PC-9 (cell line): ENCODE results near the gene CLPTM1L. TPM values are rescaled to one million over a fixed set of nuclear protein-coding genes. Genes with fewer than 3 reads are reported as not detected.

Experiments
- BruUV-seq: library from RNA; stranded (reverse); fragments of 400-500 nt; replicated peaks from 2 replicates; lab custom pipeline; 2021; lab: Mats Ljungman, UMichigan
- CTCF ChIA-PET: fragments of 300-600 bp; sonication (Branson Sonifier 250); formaldehyde crosslinking; loops from one replicate; lab custom pipeline; 2022; ENCODE audit warnings: antibody characterized with exemption; lab: Charles Lee
- POLR2A ChIA-PET: fragments of 300-600 bp; sonication (Branson Sonifier 250); formaldehyde crosslinking; loops from one replicate; lab custom pipeline; 2022; ENCODE audit warnings: antibody characterized with exemption; ENCODE audit not compliant: unreplicated experiment; lab: Charles Lee
- DNase-seq, 2 experiments: peaks; one replicate each; pipeline versions ENCODE4 v3.0.0 to v3.0.0-alpha.2; 2015 to 2022; ENCODE audit warnings: mixed read lengths in 1 of 2
- H2AFZ ChIP-seq: fragments of 200-600 bp; sonication (generic); 2 replicates; pipeline ENCODE4 v1.8.1; 2017; ENCODE audit warnings: antibody characterized with exemption
- H3F3A ChIP-seq: fragments of 200-600 bp; sonication (generic); 2 replicates; pipeline ENCODE4 v1.8.1; 2017; ENCODE audit warnings: antibody characterized with exemption, mild to moderate bottlenecking, low read depth; ENCODE audit not compliant: insufficient read depth
- H3K27ac ChIP-seq: fragments of 200-600 bp; sonication (generic); 2 replicates; pipeline ENCODE4 v1.6.1; 2016; ENCODE audit warnings: mixed run types
- H3K27me3 ChIP-seq: fragments of 200-600 bp; sonication (generic); 2 replicates; pipeline ENCODE4 v1.6.1; 2016; ENCODE audit warnings: low read depth, mixed run types; ENCODE audit not compliant: insufficient read depth
- H3K36me3 ChIP-seq: fragments of 200-600 bp; sonication (generic); 2 replicates; pipeline ENCODE4 v1.6.1; 2016; ENCODE audit warnings: low read depth, mixed run types
- H3K4me1 ChIP-seq: fragments of 200-600 bp; sonication (generic); replicated peaks from 2 replicates; pipeline ENCODE4 v1.6.1; 2016; ENCODE audit warnings: mixed run types; ENCODE audit not compliant: insufficient read depth
- H3K4me2 ChIP-seq: fragments of 200-600 bp; sonication (generic); 2 replicates; pipeline ENCODE4 v1.6.1; 2017; ENCODE audit warnings: mixed run types
- H3K4me3 ChIP-seq: fragments of 200-600 bp; sonication (generic); 2 replicates; pipeline ENCODE4 v1.6.1; 2016; ENCODE audit warnings: mixed run types
- H3K79me2 ChIP-seq: fragments of 200-600 bp; sonication (generic); 2 replicates; pipeline ENCODE4 v1.6.1; 2017; ENCODE audit warnings: low read depth, mixed run types
- H3K9me2 ChIP-seq: fragments of 200-600 bp; sonication (generic); 2 replicates; pipeline ENCODE4 v1.8.1; 2017; ENCODE audit warnings: mild to moderate bottlenecking; ENCODE audit not compliant: insufficient read depth
- H3K9me3 ChIP-seq: fragments of 200-600 bp; sonication (generic); 2 replicates; pipeline ENCODE4 v1.8.1; 2016; ENCODE audit warnings: low read depth; ENCODE audit not compliant: insufficient read depth
- H4K20me1 ChIP-seq: fragments of 200-600 bp; sonication (generic); 2 replicates; pipeline ENCODE4 v1.8.1; 2017; ENCODE audit not compliant: insufficient read depth
- CTCF ChIP-seq: fragments of 200-600 bp; sonication (generic); conservative IDR thresholded peaks from 2 replicates; pipeline ENCODE4 v1.6.1; 2017; ENCODE audit warnings: mixed run types, antibody characterized with exemption, mild to moderate bottlenecking, moderate library complexity
- EZH2 ChIP-seq: fragments of 200-600 bp; sonication (generic); IDR thresholded peaks from 2 replicates; pipeline ENCODE4 v1.8.0; 2017; ENCODE audit warnings: antibody characterized with exemption, low read depth
- intact Hi-C: fragments of 100-400 bp; cut with micrococcal nuclease; formaldehyde crosslinking; loops from one replicate; pipeline ENCODE4 v1.10.0; 2022; ENCODE audit not compliant: unreplicated experiment
- total RNA-seq: library from RNA; stranded (reverse); gene quantifications from 2 replicates; pipeline ENCODE4 v1.2.3, GENCODE V29; 2021

Gene CLPTM1L
- total RNA-seq, 1 experiment from 2014 or later = 260 TPM

GRCh38 chr5:1324719-1325190, 20.1 kb downstream of the CLPTM1L start:
- H3K9me3 ChIP-seq = no peaks in the 10 kb centered on the region
- H3K9me2 ChIP-seq = no peaks in the 10 kb centered on the region
- BruUV-seq = no TSS peak
- peaks cover 48% of the 10 kb centered on the region for H3F3A ChIP-seq
- H2AFZ ChIP-seq = no peak overlapping the region
- no peaks in the 10 kb centered on the region for H3K27me3 ChIP-seq
- peaks cover 31% of the 10 kb centered on the region for H4K20me1 ChIP-seq
- H3K4me2 ChIP-seq = no peak overlapping the region
- peaks cover 39% of the 10 kb centered on the region for H3K36me3 ChIP-seq
- no peak overlapping the region for H3K4me3 ChIP-seq
- H3K27ac ChIP-seq = no peak overlapping the region
- no peak for TF ChIP-seq EZH2
- no peak for TF ChIP-seq CTCF
- ChIA-PET CTCF (no interaction called here), POLR2A (no interaction called here)
- intact Hi-C loops = no loop called here
- peaks cover 10% of the 10 kb centered on the region for H3K79me2 ChIP-seq
- peaks cover 38% of the 10 kb centered on the region for H3K4me1 ChIP-seq
- DNase-seq = no peak

GRCh38 chr5:1324301-1324700, 20.6 kb downstream of the CLPTM1L start:
- no peak for DNase-seq
- Histone ChIP-seq H3K4me1 (peaks cover 38% of the 10 kb centered on the region), H3K27ac (no peak overlapping the region), H2AFZ (no peak overlapping the region), H3F3A (peaks cover 48% of the 10 kb centered on the region), H3K79me2 (peaks cover 10% of the 10 kb centered on the region), H3K4me3 (no peak overlapping the region), H3K36me3 (peaks cover 39% of the 10 kb centered on the region), H3K4me2 (no peak overlapping the region), H3K9me2 (no peaks in the 10 kb centered on the region), H3K9me3 (no peaks in the 10 kb centered on the region), H3K27me3 (no peaks in the 10 kb centered on the region), H4K20me1 (peaks cover 31% of the 10 kb centered on the region)
- intact Hi-C loops = no loop called here
- BruUV-seq = no TSS peak
- ChIA-PET CTCF (no interaction called here), POLR2A (no interaction called here)
- no peak for TF ChIP-seq CTCF
- no peak for TF ChIP-seq EZH2

- H3K79me2 ChIP-seq = peaks cover 10% of the 10 kb centered on the region
- H3K4me1 ChIP-seq = peaks cover 34% of the 10 kb centered on the region
- peaks cover 39% of the 10 kb centered on the region for H3K36me3 ChIP-seq
- ChIA-PET POLR2A (no interaction called here), CTCF (interaction anchor here (0.6 kb wide), 1 partner anchor 146 kb away, joined by 16 read pairs; no protein-coding TSS in a partner anchor)
- no peaks in the 10 kb centered on the region for H3K9me3 ChIP-seq
- TF ChIP-seq CTCF (no peak), EZH2 (no peak)
- H3F3A ChIP-seq = peaks cover 44% of the 10 kb centered on the region
- H3K27me3 ChIP-seq = no peaks in the 10 kb centered on the region
- no peak overlapping the region for H2AFZ ChIP-seq
- intact Hi-C loops = no loop called here
- H3K4me2 ChIP-seq = no peak overlapping the region
- no TSS peak for BruUV-seq
- no peak overlapping the region for H3K4me3 ChIP-seq
- H4K20me1 ChIP-seq = peaks cover 27% of the 10 kb centered on the region
- H3K27ac ChIP-seq = no peak overlapping the region
- no peaks in the 10 kb centered on the region for H3K9me2 ChIP-seq
- DNase-seq = no peak
These were observed 21.1 kb downstream of the CLPTM1L start for GRCh38 chr5:1323803-1324173.
